K562 (cell line): ENCODE measurements around the gene LAPTM5. TPM values are rescaled to one million over a fixed set of nuclear protein-coding genes. Genes with fewer than 3 reads are reported as not detected.

Experiments
- CBX3 ChIP-seq, 2 experiments: IDR thresholded peaks; 1 replicate in 1 of 2; 2 replicates in 1 of 2; pipeline ENCODE4 v1.6.1; 2012; ENCODE audit warnings: inconsistent platforms in 2 of 2, low read length in 2 of 2, borderline replicate concordance in 1 of 2, control low read depth in 1 of 2
- CSDE1 ChIP-seq, 2 experiments: fragments of 450-650 bp; IDR thresholded peaks; 2 replicates each; pipeline ENCODE4 v1.6.1; 2016; ENCODE audit warnings: mild to moderate bottlenecking in 1 of 2
- DIDO1 ChIP-seq: fragments of 450-650 bp; IDR thresholded peaks from 2 replicates; pipeline ENCODE4 v1.6.1; 2016; ENCODE audit warnings: low read depth, missing biosample characterization, missing genetic modification characterization
- DMBX1 ChIP-seq: fragments of 250-450 bp; sonication (Bioruptor Pico); IDR thresholded peaks from 2 replicates; pipeline ENCODE4 v1.8.0; 2022; ENCODE audit warnings: inconsistent platforms, mild to moderate bottlenecking, moderate library complexity, borderline replicate concordance
- ERF ChIP-seq: fragments of 450-650 bp; formaldehyde crosslinking; IDR thresholded peaks from 2 replicates; pipeline ENCODE4 v1.4.0; 2020; ENCODE audit warnings: mild to moderate bottlenecking, mixed read lengths
- FOXJ3 ChIP-seq: sonication (generic); formaldehyde crosslinking; IDR thresholded peaks from 2 replicates; pipeline ENCODE4 v1.4.0; 2020; ENCODE audit warnings: mild to moderate bottlenecking, missing genetic modification reagents
- FOXM1 ChIP-seq, 2 experiments: fragments of 450-650 bp in 1 of 2; sonication (generic) in 1 of 2; formaldehyde crosslinking in 1 of 2; IDR thresholded peaks; 2 replicates each; pipeline versions ENCODE4 v1.6.1 to v1.9.0; 2017 to 2022; ENCODE audit warnings: low read depth in 2 of 2, mild to moderate bottlenecking in 2 of 2, missing genetic modification reagents in 1 of 2, moderate library complexity in 1 of 2
- KDM1A ChIP-seq, 2 experiments: fragments of 450-650 bp; IDR thresholded peaks; 2 replicates each; pipeline ENCODE4 v1.6.1; 2016; ENCODE audit warnings: mild to moderate bottlenecking in 2 of 2
- MTA3 ChIP-seq: fragments of 450-650 bp; formaldehyde crosslinking; IDR thresholded peaks from 2 replicates; pipeline ENCODE4 v1.6.1; 2017; ENCODE audit warnings: mild to moderate bottlenecking, borderline replicate concordance
- NFRKB ChIP-seq: fragments of 450-650 bp; IDR thresholded peaks from 2 replicates; pipeline ENCODE4 v1.6.1; 2016; ENCODE audit warnings: low read depth
- NR2C1 ChIP-seq, 2 experiments: fragments of 450-650 bp; IDR thresholded peaks; 2 replicates each; pipeline ENCODE4 v1.6.1; 2017; ENCODE audit warnings: mild to moderate bottlenecking in 2 of 2, antibody characterized with exemption in 1 of 2, inconsistent platforms in 1 of 2, missing compliant biosample characterization in 1 of 2, missing genetic modification characterization in 1 of 2
- PTTG1 ChIP-seq: fragments of 450-650 bp; IDR thresholded peaks from 2 replicates; pipeline ENCODE4 v1.6.1; 2016; ENCODE audit warnings: low read depth, mild to moderate bottlenecking, missing genetic modification characterization, missing compliant biosample characterization
- SNRNP70 ChIP-seq: fragments of 200-400 bp; formaldehyde crosslinking; optimal IDR thresholded peaks from 2 replicates; pipeline ENCODE3; 2017; ENCODE audit warnings: low read depth, low read length
- SUPT5H ChIP-seq: fragments of 450-650 bp; IDR thresholded peaks from 2 replicates; pipeline ENCODE4 v1.6.1; 2016
- TEAD1 ChIP-seq, 2 experiments: fragments of 450-650 bp in 1 of 2; sonication (generic) in 1 of 2; formaldehyde crosslinking; IDR thresholded peaks; 2 replicates each; pipeline versions ENCODE4 v1.4.0 to v1.8.0; 2020 to 2022; ENCODE audit warnings: mild to moderate bottlenecking in 2 of 2, missing genetic modification reagents in 1 of 2
- U2AF1 ChIP-seq: fragments of 200-400 bp; formaldehyde crosslinking; optimal IDR thresholded peaks from 2 replicates; pipeline ENCODE3; 2017; ENCODE audit warnings: mild to moderate bottlenecking, low read depth, low read length, moderate library complexity
- ZEB2 ChIP-seq: fragments of 450-650 bp; IDR thresholded peaks from 2 replicates; pipeline ENCODE4 v1.6.1; 2016
- ZNF408 ChIP-seq: fragments of 250-450 bp; sonication (Bioruptor Pico); IDR thresholded peaks from 2 replicates; pipeline ENCODE4 v1.4.0; 2020; ENCODE audit warnings: low read depth, mild to moderate bottlenecking, moderate library complexity
- ZNF507 ChIP-seq: conservative IDR thresholded peaks from 2 replicates; pipeline ENCODE4 v1.6.1; 2017; ENCODE audit warnings: missing genetic modification characterization, missing compliant biosample characterization
- ZNF75A ChIP-seq: fragments of 450-650 bp; formaldehyde crosslinking; IDR thresholded peaks from 2 replicates; pipeline ENCODE4 v1.4.0; 2020; ENCODE audit warnings: mild to moderate bottlenecking
- polyA plus RNA-seq, 8 experiments: library from polyadenylated mRNA; depleted of rRNA in 4 of 8; stranded (reverse) in 5 of 8; unstranded in 3 of 8; fragments of >200 nt; fragmentation: Nextera tagmentation in 2 of 8; fragmentation: Illumina TruSeq in 1 of 8; extraction: Ambion mirVana in 2 of 8; extraction: Trizol in 1 of 8; gene quantifications; 2 replicates each; pipeline versions ENCODE4 v1.2.1 to v1.2.3, GENCODE V29; 2011 to 2014; ENCODE audit warnings: inconsistent platforms in 1 of 8, missing spikeins in 1 of 8
- total RNA-seq, 7 experiments: library from RNA; depleted of rRNA in 6 of 7; stranded (reverse); fragments of >200 nt in 6 of 7; fragmentation: Illumina TruSeq in 2 of 7; extraction: Trizol in 2 of 7; gene quantifications; 2 replicates each; pipeline versions ENCODE4 v1.2.1 to v1.2.3, GENCODE V29; 2011 to 2021; ENCODE audit warnings: low replicate concordance in 1 of 7
- TF ChIP-seq, protein P1 (sequence below): fragments of 450-650 bp; IDR thresholded peaks from 2 replicates; pipeline ENCODE4 v1.6.1; 2016; ENCODE audit warnings: low read depth

Gene LAPTM5
- total and polyA plus RNA-seq, 9 of the 15 experiments (the other 6 are each of a cell fraction or from before 2014, with no cell fraction given), result 2.4 to 47.3 (median 20.3) TPM

DNA sequence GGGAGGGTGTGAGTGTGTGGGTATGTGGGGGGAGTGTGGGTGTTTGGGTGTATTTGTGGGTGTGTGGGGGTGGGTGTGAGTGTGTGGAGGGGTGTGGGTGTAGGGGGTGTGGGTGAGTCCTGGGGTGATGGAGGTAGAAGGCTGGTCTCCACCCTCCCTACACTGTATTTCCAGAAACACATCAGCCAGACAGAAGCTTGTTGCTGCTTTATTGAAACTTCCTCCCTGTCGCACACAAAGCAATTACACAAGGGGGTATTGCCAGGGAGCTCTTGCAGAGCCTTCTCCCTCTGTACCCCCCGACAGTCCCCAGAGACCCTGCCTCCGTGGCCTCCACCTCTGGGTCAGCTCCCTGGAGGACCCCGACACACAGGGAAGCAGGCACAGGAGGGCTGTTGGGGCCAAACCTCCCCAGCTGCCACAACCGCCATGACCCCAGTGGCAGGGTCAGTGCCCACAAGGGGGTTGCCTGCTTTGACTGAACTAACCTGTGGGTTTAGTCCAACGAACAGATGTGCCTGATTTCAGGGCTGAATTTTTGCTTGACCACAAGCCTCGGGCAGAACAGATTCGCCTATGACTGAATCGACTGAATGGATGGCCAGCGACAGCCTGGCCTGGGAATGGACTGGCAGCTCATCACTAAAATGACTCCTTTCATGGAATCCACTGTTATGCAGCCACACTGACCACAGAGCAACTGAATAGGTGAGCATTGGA is 25.1 kb downstream of the LAPTM5 start (continued):
- TF ChIP-seq, protein P1, sequence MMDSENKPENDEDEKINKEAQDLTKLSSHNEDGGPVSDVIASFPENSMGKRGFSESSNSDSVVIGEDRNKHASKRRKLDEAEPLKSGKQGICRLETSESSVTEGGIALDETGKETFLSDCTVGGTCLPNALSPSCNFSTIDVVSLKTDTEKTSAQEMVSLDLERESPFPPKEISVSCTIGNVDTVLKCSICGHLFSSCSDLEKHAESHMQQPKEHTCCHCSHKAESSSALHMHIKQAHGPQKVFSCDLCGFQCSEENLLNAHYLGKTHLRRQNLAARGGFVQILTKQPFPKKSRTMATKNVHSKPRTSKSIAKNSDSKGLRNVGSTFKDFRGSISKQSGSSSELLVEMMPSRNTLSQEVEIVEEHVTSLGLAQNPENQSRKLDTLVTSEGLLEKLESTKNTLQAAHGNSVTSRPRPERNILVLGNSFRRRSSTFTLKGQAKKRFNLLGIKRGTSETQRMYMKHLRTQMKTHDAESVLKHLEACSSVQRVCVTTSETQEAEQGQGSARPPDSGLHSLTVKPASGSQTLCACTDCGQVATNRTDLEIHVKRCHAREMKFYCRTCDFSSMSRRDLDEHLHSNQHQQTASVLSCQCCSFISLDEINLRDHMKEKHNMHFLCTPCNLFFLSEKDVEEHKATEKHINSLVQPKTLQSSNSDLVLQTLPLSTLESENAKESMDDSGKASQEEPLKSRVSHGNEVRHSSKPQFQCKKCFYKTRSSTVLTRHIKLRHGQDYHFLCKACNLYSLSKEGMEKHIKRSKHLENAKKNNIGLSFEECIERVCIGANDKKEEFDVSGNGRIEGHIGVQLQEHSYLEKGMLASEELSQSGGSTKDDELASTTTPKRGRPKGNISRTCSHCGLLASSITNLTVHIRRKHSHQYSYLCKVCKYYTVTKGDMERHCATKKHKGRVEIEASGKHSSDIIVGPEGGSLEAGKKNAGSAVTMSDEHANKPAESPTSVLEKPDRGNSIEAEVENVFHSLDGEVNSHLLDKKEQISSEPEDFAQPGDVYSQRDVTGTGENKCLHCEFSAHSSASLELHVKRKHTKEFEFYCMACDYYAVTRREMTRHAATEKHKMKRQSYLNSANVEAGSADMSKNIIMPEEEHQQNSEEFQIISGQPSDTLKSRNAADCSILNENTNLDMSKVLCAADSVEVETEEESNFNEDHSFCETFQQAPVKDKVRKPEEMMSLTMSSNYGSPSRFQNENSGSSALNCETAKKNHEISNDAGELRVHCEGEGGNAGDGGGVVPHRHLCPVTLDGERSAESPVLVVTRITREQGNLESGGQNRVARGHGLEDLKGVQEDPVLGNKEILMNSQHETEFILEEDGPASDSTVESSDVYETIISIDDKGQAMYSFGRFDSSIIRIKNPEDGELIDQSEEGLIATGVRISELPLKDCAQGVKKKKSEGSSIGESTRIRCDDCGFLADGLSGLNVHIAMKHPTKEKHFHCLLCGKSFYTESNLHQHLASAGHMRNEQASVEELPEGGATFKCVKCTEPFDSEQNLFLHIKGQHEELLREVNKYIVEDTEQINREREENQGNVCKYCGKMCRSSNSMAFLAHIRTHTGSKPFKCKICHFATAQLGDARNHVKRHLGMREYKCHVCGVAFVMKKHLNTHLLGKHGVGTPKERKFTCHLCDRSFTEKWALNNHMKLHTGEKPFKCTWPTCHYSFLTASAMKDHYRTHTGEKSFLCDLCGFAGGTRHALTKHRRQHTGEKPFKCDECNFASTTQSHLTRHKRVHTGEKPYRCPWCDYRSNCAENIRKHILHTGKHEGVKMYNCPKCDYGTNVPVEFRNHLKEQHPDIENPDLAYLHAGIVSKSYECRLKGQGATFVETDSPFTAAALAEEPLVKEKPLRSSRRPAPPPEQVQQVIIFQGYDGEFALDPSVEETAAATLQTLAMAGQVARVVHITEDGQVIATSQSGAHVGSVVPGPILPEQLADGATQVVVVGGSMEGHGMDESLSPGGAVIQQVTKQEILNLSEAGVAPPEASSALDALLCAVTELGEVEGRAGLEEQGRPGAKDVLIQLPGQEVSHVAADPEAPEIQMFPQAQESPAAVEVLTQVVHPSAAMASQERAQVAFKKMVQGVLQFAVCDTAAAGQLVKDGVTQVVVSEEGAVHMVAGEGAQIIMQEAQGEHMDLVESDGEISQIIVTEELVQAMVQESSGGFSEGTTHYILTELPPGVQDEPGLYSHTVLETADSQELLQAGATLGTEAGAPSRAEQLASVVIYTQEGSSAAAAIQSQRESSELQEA, result no peak
- TF ChIP-seq FOXM1 (IDR thresholded peaks at IDR 0.05; ENCODE audit: low read depth) (no peak), FOXM1 (CRISPR knock-in tag; IDR thresholded peaks at IDR 0.05; ENCODE audit: low read depth) (no peak), NR2C1 (IDR thresholded peaks at IDR 0.05) (no peak), NR2C1 (tag; IDR thresholded peaks at IDR 0.05) (peak; percentile 28), ZNF408 (CRISPR knock-in tag) (no peak), NFRKB (no peak), DIDO1 (tag) (no peak), CBX3 (IDR thresholded peaks at IDR 0.05; ENCODE audit: borderline replicate concordance in 1 of 2, low read length in 2 of 2) (no peak), ZNF507 (no peak), ERF (CRISPR knock-in tag) (peak; percentile 84), SNRNP70 (no peak), TEAD1 (CRISPR knock-in tag; IDR thresholded peaks at IDR 0.05) (0 out of 4 replicates have a peak, but pooled peaks of 1 of the 2 experiments have one; percentile 52), PTTG1 (tag) (no peak), MTA3 (no peak), KDM1A (IDR thresholded peaks at IDR 0.05) (no peak), DMBX1 (CRISPR knock-in tag) (peak; percentile 64; the same call in 1 of the 2 replicates), CSDE1 (IDR thresholded peaks at IDR 0.05) (no peak), SUPT5H (no peak), ZNF75A (CRISPR knock-in tag) (0 out of 2 replicates have a peak, but pooled peaks have one; percentile 33), ZEB2 (no peak), FOXJ3 (CRISPR knock-in tag) (no peak), U2AF1 (no peak)
